B cell (primary cell): ENCODE measurements around the gene TMEM132D. TPM values are rescaled to one million over a fixed set of nuclear protein-coding genes. Genes with fewer than 3 reads are reported as not detected.

Experiments used
- ATAC-seq: fragments of 200-7000 bp; cut with Tn5 transposase; one replicate; pipeline ENCODE4 v1.10.0; 2021; ENCODE audit warnings: low read depth, mild to moderate bottlenecking, moderate number of reproducible peaks, moderate library complexity
- CTCF ChIA-PET: fragments of 350-600 bp; sonication (Branson Sonifier 250); formaldehyde crosslinking; loops from one replicate; lab custom pipeline; 2021; ENCODE audit warnings: antibody characterized with exemption, inconsistent platforms; lab: Charles Lee
- POLR2A ChIA-PET: fragments of 350-600 bp; sonication (Branson Sonifier 250); formaldehyde crosslinking; loops from one replicate; lab custom pipeline; 2021; ENCODE audit warnings: antibody characterized with exemption; lab: Charles Lee
- DNase-seq: peaks from one replicate; pipeline ENCODE4 v3.0.0; 2013
- H2AFZ ChIP-seq: 2 replicates; pipeline ENCODE4 v1.6.1; 2012; ENCODE audit warnings: mild to moderate bottlenecking, low read depth, low read length; ENCODE audit not compliant: insufficient read depth, poor library complexity, severe bottlenecking
- H3K27ac ChIP-seq, 2 donors: 1 replicate in 1 of 2; 2 replicates in 1 of 2; pipeline ENCODE4 v1.5.1; 2012 to 2013; ENCODE audit warnings: low read length in 2 of 2, mild to moderate bottlenecking in 2 of 2, moderate library complexity in 1 of 2
- H3K27me3 ChIP-seq, 4 experiments: fragments of 200-600 bp in 1 of 4; sonication (generic) in 1 of 4; replicated peaks in 1 of 4; 1 replicate in 2 of 4; 2 replicates in 2 of 4; pipeline versions ENCODE4 v1.6.1 to v1.7.0; 2013 to 2016; ENCODE audit warnings: low read length in 3 of 4, mild to moderate bottlenecking in 2 of 4, mixed read lengths in 1 of 4, moderate library complexity in 1 of 4; ENCODE audit not compliant: insufficient read depth in 4 of 4, control insufficient read depth in 3 of 4; ENCODE audit errors: control extremely low read depth in 1 of 4
- H3K36me3 ChIP-seq, 2 experiments: replicated peaks in 1 of 2; 1 replicate in 1 of 2; 2 replicates in 1 of 2; pipeline versions ENCODE4 v1.6.1 to v1.7.1; 2013; ENCODE audit warnings: low read length in 1 of 2; ENCODE audit not compliant: insufficient read depth in 2 of 2, control insufficient read depth in 1 of 2; ENCODE audit errors: control extremely low read depth in 1 of 2, extremely low read depth in 1 of 2
- H3K4me1 ChIP-seq, 2 donors: fragments of 200-600 bp in 1 of 2; sonication (generic) in 1 of 2; 1 replicate in 1 of 2; 2 replicates in 1 of 2; pipeline versions ENCODE4 v1.5.1 to v1.6.1; 2013 to 2017; ENCODE audit warnings: low read length in 2 of 2; ENCODE audit not compliant: control insufficient read depth in 2 of 2, insufficient read depth in 2 of 2
- H3K4me2 ChIP-seq: replicated peaks from 2 replicates; pipeline ENCODE3; 2012; ENCODE audit warnings: mild to moderate bottlenecking, low read depth, low read length; ENCODE audit not compliant: poor library complexity, severe bottlenecking
- H3K4me3 ChIP-seq, 5 experiments: fragments of 200-600 bp in 1 of 5; sonication (generic) in 1 of 5; 1 replicate in 3 of 5; 2 replicates in 2 of 5; pipeline versions ENCODE4 v1.5.1 to v1.7.0; 2011 to 2016; ENCODE audit warnings: low read length in 4 of 5, mild to moderate bottlenecking in 4 of 5, low read depth in 2 of 5, control low read depth in 1 of 5, moderate library complexity in 1 of 5; ENCODE audit not compliant: insufficient read depth in 1 of 5; ENCODE audit errors: control extremely low read depth in 1 of 5, extremely low read depth in 1 of 5
- H3K79me2 ChIP-seq: fragments of 200-600 bp; sonication (generic); one replicate; pipeline ENCODE4 v1.6.0; 2016; ENCODE audit warnings: low read length; ENCODE audit not compliant: control insufficient read depth, insufficient read depth
- H3K9ac ChIP-seq: fragments of 200-600 bp; sonication (generic); 2 replicates; pipeline ENCODE4 v1.6.1; 2017; ENCODE audit warnings: mild to moderate bottlenecking, low read length, moderate library complexity
- H3K9me3 ChIP-seq, 3 donors: one replicate each; pipeline versions ENCODE4 v1.6.1 to v1.7.1; 2013; ENCODE audit warnings: low read length in 2 of 3; ENCODE audit not compliant: control insufficient read depth in 2 of 3, insufficient read depth in 1 of 3; ENCODE audit errors: control extremely low read depth in 1 of 3
- H4K20me1 ChIP-seq: 2 replicates; pipeline ENCODE4 v1.6.0; 2012; ENCODE audit warnings: mild to moderate bottlenecking, low read length; ENCODE audit not compliant: insufficient read depth, control insufficient read depth, poor library complexity, severe bottlenecking
- H3K27ac Mint-ChIP-seq: one replicate; pipeline ENCODE4 v1.8.0; 2021; ENCODE audit warnings: mixed read lengths
- H3K27me3 Mint-ChIP-seq: one replicate; pipeline ENCODE4 v1.8.0; 2021; ENCODE audit warnings: mixed read lengths
- H3K4me1 Mint-ChIP-seq: one replicate; pipeline ENCODE4 v1.8.0; 2021; ENCODE audit warnings: mixed read lengths
- H3K4me3 Mint-ChIP-seq: one replicate; pipeline ENCODE4 v1.8.0; 2021; ENCODE audit warnings: mixed read lengths
- H3K9me3 Mint-ChIP-seq: one replicate; pipeline ENCODE4 v1.8.0; 2022; ENCODE audit warnings: mixed read lengths; ENCODE audit not compliant: insufficient read depth
- CTCF ChIP-seq: fragments of 200-600 bp; IDR thresholded peaks from one replicate; pipeline ENCODE4 v1.8.0; 2022; ENCODE audit warnings: antibody characterized with exemption, mild to moderate bottlenecking
- EZH2 ChIP-seq: IDR thresholded peaks from 2 replicates; pipeline ENCODE4 v1.6.1; 2012; ENCODE audit warnings: borderline replicate concordance, low read depth, mild to moderate bottlenecking, moderate library complexity, low read length; ENCODE audit not compliant: insufficient read depth, poor library complexity, severe bottlenecking
- WGBS: methylation state at CpG from one replicate; pipeline ENCODE4 v1.1.5; 2013; ENCODE audit warnings: missing lambda C conversion rate; ENCODE audit not compliant: insufficient coverage; 5-methylcytosine and 5-hydroxymethylcytosine counted together
- intact Hi-C: fragments of 100-400 bp; cut with micrococcal nuclease; formaldehyde crosslinking; loops from one replicate; pipeline ENCODE4 v1.10.0; 2022
- polyA plus RNA-seq: library from polyadenylated mRNA; depleted of rRNA; stranded (reverse); fragments of >200 nt; gene quantifications from 2 replicates; pipeline ENCODE4 v1.2.3, GENCODE V29; 2012
- total RNA-seq, 2 donors: library from RNA; stranded (reverse); fragments of 120-200 nt in 1 of 2; gene quantifications; 1 replicate in 1 of 2; 2 replicates in 1 of 2; pipeline versions ENCODE4 v1.2.3 to v1.2.4, GENCODE V29; 2013 to 2022

The TMEM132D gene
- total and polyA plus RNA-seq, 2 donors (not counting 1 experiment from before 2014, with no cell fraction given) = not detected

GRCh38 chr12:129071362-129071761 lies 832.5 kb downstream of the TMEM132D start:
- H3K4me1 ChIP-seq = no peaks in the 10 kb centered on the region
- intact Hi-C loops = no loop called here
- H3K4me3 ChIP-seq = no peak overlapping the region
- ChIA-PET POLR2A (no interaction called here), CTCF (no interaction called here)
- no peak overlapping the region for H3K27ac Mint-ChIP-seq
- no peak overlapping the region for H3K9ac ChIP-seq
- H3K27me3 Mint-ChIP-seq = no peaks in the 10 kb centered on the region
- H3K27ac ChIP-seq = no peak overlapping the region
- no peak for TF ChIP-seq CTCF
- no peak for TF ChIP-seq EZH2
- no peaks in the 10 kb centered on the region for H3K4me1 Mint-ChIP-seq
- no peak overlapping the region for H2AFZ ChIP-seq
- no peaks in the 10 kb centered on the region for H3K27me3 ChIP-seq
- H3K9me3 Mint-ChIP-seq = no peaks in the 10 kb centered on the region
- no peak overlapping the region for H3K4me3 Mint-ChIP-seq
- no peaks in the 10 kb centered on the region for H4K20me1 ChIP-seq
- WGBS = 53% methylated on average over 2 of the region's 4 CpGs
- H3K4me2 ChIP-seq = no peak overlapping the region
- ATAC-seq = no peak
- H3K79me2 ChIP-seq = no peaks in the 10 kb centered on the region
- H3K9me3 ChIP-seq = no peaks in the 10 kb centered on the region
- H3K36me3 ChIP-seq = no peaks in the 10 kb centered on the region
- DNase-seq = no peak

DNA sequence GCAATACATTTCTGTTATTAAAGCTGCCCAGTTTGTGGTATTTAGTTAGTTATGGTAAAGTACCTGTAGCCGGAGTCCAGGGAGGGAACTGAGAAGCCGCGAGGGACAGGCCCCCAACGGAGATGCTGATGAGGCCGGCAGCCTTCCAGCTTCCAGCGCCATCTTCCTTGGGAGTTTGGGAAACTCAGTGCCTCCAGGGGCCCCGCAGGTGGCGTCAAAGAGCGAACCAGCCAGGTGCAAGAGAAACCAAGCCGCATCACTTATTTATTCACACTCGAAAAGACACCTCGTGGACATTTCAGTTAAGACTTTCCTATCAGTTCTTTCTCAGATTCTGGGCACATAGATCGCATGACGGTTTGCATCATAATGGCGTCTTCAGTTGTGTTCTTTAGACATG lies 833.9 kb downstream of the TMEM132D start:
- ChIA-PET CTCF (no interaction called here), POLR2A (no interaction called here)
- Mint-ChIP-seq H3K27ac (no peak overlapping the region), H3K9me3 (no peaks in the 10 kb centered on the region), H3K4me1 (no peaks in the 10 kb centered on the region), H3K27me3 (peaks cover 7% of the 10 kb centered on the region), H3K4me3 (no peak overlapping the region)
- Histone ChIP-seq H3K4me1 (no peaks in the 10 kb centered on the region), H3K4me2 (no peak overlapping the region), H3K27me3 (no peaks in the 10 kb centered on the region), H3K36me3 (no peaks in the 10 kb centered on the region), H2AFZ (no peak overlapping the region), H3K79me2 (no peaks in the 10 kb centered on the region), H4K20me1 (no peaks in the 10 kb centered on the region), H3K9ac (no peak overlapping the region), H3K4me3 (no peak overlapping the region), H3K9me3 (no peaks in the 10 kb centered on the region), H3K27ac (no peak overlapping the region)
- TF ChIP-seq CTCF = no peak
- no peak for TF ChIP-seq EZH2
- ATAC-seq (no peak), DNase-seq (no peak)
- 33% methylated on average over 15 of the region's 15 CpGs for WGBS
- intact Hi-C loops = no loop called here
